ENCODE data around the gene CHRNB1. TPM values are rescaled to one million over a fixed set of nuclear protein-coding genes. Genes with fewer than 3 reads are reported as not detected.

The CHRNB1 gene
- total RNA-seq, 2 donors from 2014 or later: 2.6 to 8.8 TPM

DNA sequence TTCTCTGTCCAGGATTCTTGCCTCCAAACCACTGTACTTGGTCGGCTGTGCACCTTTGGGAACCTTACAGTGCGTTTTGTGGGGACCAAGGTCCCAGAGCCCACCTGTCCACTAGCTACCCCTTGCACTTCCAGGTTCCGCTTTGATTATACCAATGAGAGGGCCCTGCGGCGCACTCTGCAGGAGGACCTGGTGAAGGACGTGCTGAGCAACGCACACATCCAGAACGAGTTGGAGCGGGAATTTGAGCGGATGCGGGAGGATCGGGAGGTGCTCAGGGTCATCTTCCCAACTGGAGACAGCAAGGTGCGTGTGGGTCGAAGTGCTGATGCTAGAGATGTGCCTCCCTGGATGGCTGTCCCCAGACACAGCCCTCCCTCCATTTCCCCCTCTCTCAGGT lies 58.1 kb downstream of the CHRNB1 start:
- no peak overlapping the region for H3K4me3 ChIP-seq
- no peak overlapping the region for H3K27ac ChIP-seq
- H3K27me3 ChIP-seq: no peaks in the 10 kb centered on the region
- TF ChIP-seq POLR2A (IDR thresholded peaks at IDR 0.05): no peak
- TF ChIP-seq, protein P1, sequence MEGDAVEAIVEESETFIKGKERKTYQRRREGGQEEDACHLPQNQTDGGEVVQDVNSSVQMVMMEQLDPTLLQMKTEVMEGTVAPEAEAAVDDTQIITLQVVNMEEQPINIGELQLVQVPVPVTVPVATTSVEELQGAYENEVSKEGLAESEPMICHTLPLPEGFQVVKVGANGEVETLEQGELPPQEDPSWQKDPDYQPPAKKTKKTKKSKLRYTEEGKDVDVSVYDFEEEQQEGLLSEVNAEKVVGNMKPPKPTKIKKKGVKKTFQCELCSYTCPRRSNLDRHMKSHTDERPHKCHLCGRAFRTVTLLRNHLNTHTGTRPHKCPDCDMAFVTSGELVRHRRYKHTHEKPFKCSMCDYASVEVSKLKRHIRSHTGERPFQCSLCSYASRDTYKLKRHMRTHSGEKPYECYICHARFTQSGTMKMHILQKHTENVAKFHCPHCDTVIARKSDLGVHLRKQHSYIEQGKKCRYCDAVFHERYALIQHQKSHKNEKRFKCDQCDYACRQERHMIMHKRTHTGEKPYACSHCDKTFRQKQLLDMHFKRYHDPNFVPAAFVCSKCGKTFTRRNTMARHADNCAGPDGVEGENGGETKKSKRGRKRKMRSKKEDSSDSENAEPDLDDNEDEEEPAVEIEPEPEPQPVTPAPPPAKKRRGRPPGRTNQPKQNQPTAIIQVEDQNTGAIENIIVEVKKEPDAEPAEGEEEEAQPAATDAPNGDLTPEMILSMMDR (IDR thresholded peaks at IDR 0.05): peak in 4 of 7 experiments; percentile 4 to 37 (median 29)
- H3K9me3 ChIP-seq: no peaks in the 10 kb centered on the region
- intact Hi-C loops (cut with DNase I): no loop called here
- DNase-seq: peak in 1 of 4 donors; percentile 41
- peaks cover 44 to 66% of the 10 kb centered on the region in 2 donors for H3K36me3 ChIP-seq (replicated peaks in 1 of 2; ENCODE audit: insufficient read depth in 1 of 2, low read depth in 2 of 2)
- 82% methylated on average over 13 of the region's 14 CpGs for WGBS, 2 donors
- H3K4me1 ChIP-seq: no peaks in the 10 kb centered on the region
- no peak for ATAC-seq

GRCh38 chr17:7503521-7503920 lies 58.7 kb downstream of the CHRNB1 start:
- no peak for ATAC-seq
- H3K4me3 ChIP-seq: no peak overlapping the region
- peaks cover 46 to 66% of the 10 kb centered on the region in 2 donors for H3K36me3 ChIP-seq (replicated peaks in 1 of 2; ENCODE audit: insufficient read depth in 1 of 2, low read depth in 2 of 2)
- H3K27ac ChIP-seq: no peak overlapping the region
- no peaks in the 10 kb centered on the region for H3K4me1 ChIP-seq
- no peaks in the 10 kb centered on the region for H3K27me3 ChIP-seq
- DNase-seq: no peak
- 92% methylated on average over 8 of the region's 8 CpGs for WGBS, 2 donors
- intact Hi-C loops (cut with DNase I): no loop called here
- no peaks in the 10 kb centered on the region for H3K9me3 ChIP-seq
- TF ChIP-seq, protein P1 (IDR thresholded peaks at IDR 0.05): no peak
- no peak for TF ChIP-seq POLR2A (IDR thresholded peaks at IDR 0.05)

Other genes starting within 250 kb of the CHRNB1 start
- gene DLG4, start 225.2 kb upstream of the CHRNB1 start, total RNA-seq: 1 to 10 TPM; 3.6 to 9.3 TPM
- 1,000 to 10,000 TPM in 1 of 2 donors, 100 to 1,000 TPM in 1; 887 to 1,901 TPM for gene ACADVL, start 225.1 kb upstream of the CHRNB1 start, total RNA-seq
- gene DVL2, start 210.5 kb upstream of the CHRNB1 start, total RNA-seq: 10 to 100 TPM; 19.5 to 41.5 TPM
- gene PHF23, start 205.6 kb upstream of the CHRNB1 start, total RNA-seq: 10 to 100 TPM; 11.9 to 15.8 TPM
- 100 to 1,000 TPM; 145 to 482 TPM for gene GABARAP, start 202.6 kb upstream of the CHRNB1 start, total RNA-seq
- 10 to 100 TPM; 33.5 to 44.8 TPM for gene CTDNEP1, start 193.3 kb upstream of the CHRNB1 start, total RNA-seq
- 10 to 100 TPM; 10.2 to 16.3 TPM for gene ELP5, start 192.8 kb upstream of the CHRNB1 start, total RNA-seq
- 10 to 100 TPM; 72.9 to 92.3 TPM for gene CLDN7, start 182.6 kb upstream of the CHRNB1 start, total RNA-seq
- 10 to 100 TPM in 1 of 2 donors, 1 to 10 TPM in 1; 1.3 to 10.5 TPM for gene SLC2A4, start 163.3 kb upstream of the CHRNB1 start, total RNA-seq
- gene YBX2, start 150.4 kb upstream of the CHRNB1 start, total RNA-seq: 1 to 10 TPM in 1 of 2 donors, under 1 TPM in 1; 0.26 to 1.3 TPM
- gene EIF5A, start 137.4 kb upstream of the CHRNB1 start, total RNA-seq: 100 to 1,000 TPM in 1 of 2 donors, 10 to 100 TPM in 1; 97.0 to 134 TPM
- 10 to 100 TPM; 71.9 to 75.8 TPM for gene GPS2, start 129.7 kb upstream of the CHRNB1 start, total RNA-seq
- gene NEURL4, start 115.7 kb upstream of the CHRNB1 start, total RNA-seq: 10 to 100 TPM; 28.8 to 41.2 TPM
- 1 to 10 TPM in 1 of 2 donors, under 1 TPM in 1; 0.99 to 2.1 TPM for gene ACAP1, start 108.5 kb upstream of the CHRNB1 start, total RNA-seq
- gene KCTD11, start 92.9 kb upstream of the CHRNB1 start, total RNA-seq: 1 to 10 TPM; 2.6 to 5.6 TPM
- not detected for gene TMEM95, start 89.9 kb upstream of the CHRNB1 start, total RNA-seq
- 10 to 100 TPM; 12.7 to 15.8 TPM for gene TNK1, start 64.0 kb upstream of the CHRNB1 start, total RNA-seq
- 10 to 100 TPM; 13.2 to 15.8 TPM for gene PLSCR3, start 50.5 kb upstream of the CHRNB1 start, total RNA-seq
- gene TMEM256, start 41.0 kb upstream of the CHRNB1 start, total RNA-seq: 10 to 100 TPM; 14.5 to 21.8 TPM
- gene NLGN2, start 37.2 kb upstream of the CHRNB1 start, total RNA-seq: 1 to 10 TPM; 5.2 to 6.3 TPM
- gene SPEM1, start 24.7 kb upstream of the CHRNB1 start, total RNA-seq: not detected
- gene SPEM2, start 19.4 kb upstream of the CHRNB1 start, total RNA-seq: not detected
- gene SPEM3, start 16.2 kb upstream of the CHRNB1 start, total RNA-seq: not detected
- 1 to 10 TPM; 3.6 to 9.6 TPM for gene TMEM102, start 9.6 kb upstream of the CHRNB1 start, total RNA-seq
- gene FGF11, start 5.5 kb upstream of the CHRNB1 start, total RNA-seq: 1 to 10 TPM in 1 of 2 donors, not detected in 1; 2.1 TPM
- 10 to 100 TPM; 30.9 to 38.2 TPM for gene ZBTB4, start 34.6 kb downstream of the CHRNB1 start, total RNA-seq
- not detected for gene SLC35G6, start 36.4 kb downstream of the CHRNB1 start, total RNA-seq
- 100 to 1,000 TPM in 1 of 2 donors, 10 to 100 TPM in 1; 36.3 to 124 TPM for gene POLR2A, start 39.3 kb downstream of the CHRNB1 start, total RNA-seq
- gene TNFSF12, start 104.0 kb downstream of the CHRNB1 start, total RNA-seq: 10 to 100 TPM; 32.2 to 48.8 TPM
- 10 to 100 TPM; 11.9 to 18.8 TPM for gene TNFSF13, start 113.7 kb downstream of the CHRNB1 start, total RNA-seq
- gene SENP3, start 116.9 kb downstream of the CHRNB1 start, total RNA-seq: 10 to 100 TPM; 25.7 to 28.0 TPM
- 10 to 100 TPM in 1 of 2 donors, 1 to 10 TPM in 1; 4.3 to 14.8 TPM for gene CD68, start 134.6 kb downstream of the CHRNB1 start, total RNA-seq
- 10 to 100 TPM; 27.0 to 37.6 TPM for gene MPDU1, start 138.8 kb downstream of the CHRNB1 start, total RNA-seq
- not detected for gene SOX15, start 145.0 kb downstream of the CHRNB1 start, total RNA-seq
- 10 to 100 TPM; 10.2 to 10.9 TPM for gene FXR2, start 169.8 kb downstream of the CHRNB1 start, total RNA-seq
- gene SAT2, start 182.8 kb downstream of the CHRNB1 start, total RNA-seq: 100 to 1,000 TPM in 1 of 2 donors, 10 to 100 TPM in 1; 59.9 to 148 TPM
- gene SHBG, start 185.1 kb downstream of the CHRNB1 start, total RNA-seq: not detected
- 1 to 10 TPM in 1 of 2 donors, under 1 TPM in 1; 0.78 to 1.3 TPM for gene ATP1B2, start 205.9 kb downstream of the CHRNB1 start, total RNA-seq
- 10 to 100 TPM; 12.2 TPM for gene TP53, start 242.4 kb downstream of the CHRNB1 start, total RNA-seq
- gene WRAP53, start 243.4 kb downstream of the CHRNB1 start, total RNA-seq: 1 to 10 TPM; 3.4 to 5.6 TPM

Data from body of pancreas (tissue), 4 donors.